B cell (primary cell): ENCODE data around the gene RASGRP2. TPM values are rescaled to one million over a fixed set of nuclear protein-coding genes. Genes with fewer than 3 reads are reported as not detected.

Experiments used
- ATAC-seq: fragments of 200-7000 bp; cut with Tn5 transposase; one replicate; pipeline ENCODE4 v1.10.0; 2021; ENCODE audit warnings: low read depth, mild to moderate bottlenecking, moderate number of reproducible peaks, moderate library complexity
- CTCF ChIA-PET: fragments of 350-600 bp; sonication (Branson Sonifier 250); formaldehyde crosslinking; loops from one replicate; lab custom pipeline; 2021; ENCODE audit warnings: antibody characterized with exemption, inconsistent platforms; lab: Charles Lee
- POLR2A ChIA-PET: fragments of 350-600 bp; sonication (Branson Sonifier 250); formaldehyde crosslinking; loops from one replicate; lab custom pipeline; 2021; ENCODE audit warnings: antibody characterized with exemption; lab: Charles Lee
- DNase-seq: peaks from one replicate; pipeline ENCODE4 v3.0.0; 2013
- H2AFZ ChIP-seq: 2 replicates; pipeline ENCODE4 v1.6.1; 2012; ENCODE audit warnings: mild to moderate bottlenecking, low read depth, low read length; ENCODE audit not compliant: insufficient read depth, poor library complexity, severe bottlenecking
- H3K27ac ChIP-seq, 2 donors: 1 replicate in 1 of 2; 2 replicates in 1 of 2; pipeline ENCODE4 v1.5.1; 2012 to 2013; ENCODE audit warnings: low read length in 2 of 2, mild to moderate bottlenecking in 2 of 2, moderate library complexity in 1 of 2
- H3K27me3 ChIP-seq, 4 experiments: fragments of 200-600 bp in 1 of 4; sonication (generic) in 1 of 4; replicated peaks in 1 of 4; 1 replicate in 2 of 4; 2 replicates in 2 of 4; pipeline versions ENCODE4 v1.6.1 to v1.7.0; 2013 to 2016; ENCODE audit warnings: low read length in 3 of 4, mild to moderate bottlenecking in 2 of 4, mixed read lengths in 1 of 4, moderate library complexity in 1 of 4; ENCODE audit not compliant: insufficient read depth in 4 of 4, control insufficient read depth in 3 of 4; ENCODE audit errors: control extremely low read depth in 1 of 4
- H3K36me3 ChIP-seq, 2 experiments: replicated peaks in 1 of 2; 1 replicate in 1 of 2; 2 replicates in 1 of 2; pipeline versions ENCODE4 v1.6.1 to v1.7.1; 2013; ENCODE audit warnings: low read length in 1 of 2; ENCODE audit not compliant: insufficient read depth in 2 of 2, control insufficient read depth in 1 of 2; ENCODE audit errors: control extremely low read depth in 1 of 2, extremely low read depth in 1 of 2
- H3K4me1 ChIP-seq, 2 donors: fragments of 200-600 bp in 1 of 2; sonication (generic) in 1 of 2; 1 replicate in 1 of 2; 2 replicates in 1 of 2; pipeline versions ENCODE4 v1.5.1 to v1.6.1; 2013 to 2017; ENCODE audit warnings: low read length in 2 of 2; ENCODE audit not compliant: control insufficient read depth in 2 of 2, insufficient read depth in 2 of 2
- H3K4me2 ChIP-seq: replicated peaks from 2 replicates; pipeline ENCODE3; 2012; ENCODE audit warnings: mild to moderate bottlenecking, low read depth, low read length; ENCODE audit not compliant: poor library complexity, severe bottlenecking
- H3K4me3 ChIP-seq, 5 experiments: fragments of 200-600 bp in 1 of 5; sonication (generic) in 1 of 5; 1 replicate in 3 of 5; 2 replicates in 2 of 5; pipeline versions ENCODE4 v1.5.1 to v1.7.0; 2011 to 2016; ENCODE audit warnings: low read length in 4 of 5, mild to moderate bottlenecking in 4 of 5, low read depth in 2 of 5, control low read depth in 1 of 5, moderate library complexity in 1 of 5; ENCODE audit not compliant: insufficient read depth in 1 of 5; ENCODE audit errors: control extremely low read depth in 1 of 5, extremely low read depth in 1 of 5
- H3K79me2 ChIP-seq: fragments of 200-600 bp; sonication (generic); one replicate; pipeline ENCODE4 v1.6.0; 2016; ENCODE audit warnings: low read length; ENCODE audit not compliant: control insufficient read depth, insufficient read depth
- H3K9ac ChIP-seq: fragments of 200-600 bp; sonication (generic); 2 replicates; pipeline ENCODE4 v1.6.1; 2017; ENCODE audit warnings: mild to moderate bottlenecking, low read length, moderate library complexity
- H3K9me3 ChIP-seq, 3 donors: one replicate each; pipeline versions ENCODE4 v1.6.1 to v1.7.1; 2013; ENCODE audit warnings: low read length in 2 of 3; ENCODE audit not compliant: control insufficient read depth in 2 of 3, insufficient read depth in 1 of 3; ENCODE audit errors: control extremely low read depth in 1 of 3
- H4K20me1 ChIP-seq: 2 replicates; pipeline ENCODE4 v1.6.0; 2012; ENCODE audit warnings: mild to moderate bottlenecking, low read length; ENCODE audit not compliant: insufficient read depth, control insufficient read depth, poor library complexity, severe bottlenecking
- H3K27ac Mint-ChIP-seq: one replicate; pipeline ENCODE4 v1.8.0; 2021; ENCODE audit warnings: mixed read lengths
- H3K27me3 Mint-ChIP-seq: one replicate; pipeline ENCODE4 v1.8.0; 2021; ENCODE audit warnings: mixed read lengths
- H3K4me1 Mint-ChIP-seq: one replicate; pipeline ENCODE4 v1.8.0; 2021; ENCODE audit warnings: mixed read lengths
- H3K4me3 Mint-ChIP-seq: one replicate; pipeline ENCODE4 v1.8.0; 2021; ENCODE audit warnings: mixed read lengths
- H3K9me3 Mint-ChIP-seq: one replicate; pipeline ENCODE4 v1.8.0; 2022; ENCODE audit warnings: mixed read lengths; ENCODE audit not compliant: insufficient read depth
- EZH2 ChIP-seq: IDR thresholded peaks from 2 replicates; pipeline ENCODE4 v1.6.1; 2012; ENCODE audit warnings: borderline replicate concordance, low read depth, mild to moderate bottlenecking, moderate library complexity, low read length; ENCODE audit not compliant: insufficient read depth, poor library complexity, severe bottlenecking
- WGBS: methylation state at CpG from one replicate; pipeline ENCODE4 v1.1.5; 2013; ENCODE audit warnings: missing lambda C conversion rate; ENCODE audit not compliant: insufficient coverage; 5-methylcytosine and 5-hydroxymethylcytosine counted together
- intact Hi-C: fragments of 100-400 bp; cut with micrococcal nuclease; formaldehyde crosslinking; loops from one replicate; pipeline ENCODE4 v1.10.0; 2022
- polyA plus RNA-seq: library from polyadenylated mRNA; depleted of rRNA; stranded (reverse); fragments of >200 nt; gene quantifications from 2 replicates; pipeline ENCODE4 v1.2.3, GENCODE V29; 2012
- total RNA-seq, 2 donors: library from RNA; stranded (reverse); fragments of 120-200 nt in 1 of 2; gene quantifications; 1 replicate in 1 of 2; 2 replicates in 1 of 2; pipeline versions ENCODE4 v1.2.3 to v1.2.4, GENCODE V29; 2013 to 2022
- TF ChIP-seq, protein P1 (sequence below): fragments of 200-600 bp; IDR thresholded peaks from one replicate; pipeline ENCODE4 v1.8.0; 2022; ENCODE audit warnings: antibody characterized with exemption, mild to moderate bottlenecking

The RASGRP2 gene
- total and polyA plus RNA-seq, 2 donors (not counting 1 experiment from before 2014, with no cell fraction given), result 628 to 1,139 TPM

- no peaks in the 10 kb centered on the region for H3K27me3 ChIP-seq
- CTCF ChIA-PET, result interaction anchor here (1.1 to 5.9 kb wide), 3 partner anchors 11 to 70 kb away, joined by 3 to 74 read pairs (median 19); partner anchors contain the start of genes CDC42BPG and RASGRP2
- H3K4me1 ChIP-seq, result peaks cover 74 to 75% of the 10 kb centered on the region in 2 donors
- peak overlapping the region; percentile 73 for H3K4me2 ChIP-seq
- ATAC-seq, result no peak
- TF ChIP-seq, protein P1, sequence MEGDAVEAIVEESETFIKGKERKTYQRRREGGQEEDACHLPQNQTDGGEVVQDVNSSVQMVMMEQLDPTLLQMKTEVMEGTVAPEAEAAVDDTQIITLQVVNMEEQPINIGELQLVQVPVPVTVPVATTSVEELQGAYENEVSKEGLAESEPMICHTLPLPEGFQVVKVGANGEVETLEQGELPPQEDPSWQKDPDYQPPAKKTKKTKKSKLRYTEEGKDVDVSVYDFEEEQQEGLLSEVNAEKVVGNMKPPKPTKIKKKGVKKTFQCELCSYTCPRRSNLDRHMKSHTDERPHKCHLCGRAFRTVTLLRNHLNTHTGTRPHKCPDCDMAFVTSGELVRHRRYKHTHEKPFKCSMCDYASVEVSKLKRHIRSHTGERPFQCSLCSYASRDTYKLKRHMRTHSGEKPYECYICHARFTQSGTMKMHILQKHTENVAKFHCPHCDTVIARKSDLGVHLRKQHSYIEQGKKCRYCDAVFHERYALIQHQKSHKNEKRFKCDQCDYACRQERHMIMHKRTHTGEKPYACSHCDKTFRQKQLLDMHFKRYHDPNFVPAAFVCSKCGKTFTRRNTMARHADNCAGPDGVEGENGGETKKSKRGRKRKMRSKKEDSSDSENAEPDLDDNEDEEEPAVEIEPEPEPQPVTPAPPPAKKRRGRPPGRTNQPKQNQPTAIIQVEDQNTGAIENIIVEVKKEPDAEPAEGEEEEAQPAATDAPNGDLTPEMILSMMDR, result no peak
- TF ChIP-seq EZH2, result no peak
- no peak overlapping the region for H3K9ac ChIP-seq
- WGBS, result 90% methylated on average over 5 of the region's 5 CpGs
- intact Hi-C loops, result no loop called here
- Mint-ChIP-seq H3K27ac (peak overlapping the region; percentile 70), H3K9me3 (no peaks in the 10 kb centered on the region), H3K4me3 (peak overlapping the region; percentile 45), H3K27me3 (no peaks in the 10 kb centered on the region), H3K4me1 (peaks cover 84% of the 10 kb centered on the region)
- peaks cover 10 to 82% of the 10 kb centered on the region in 2 experiments for H3K36me3 ChIP-seq
- H3K4me3 ChIP-seq, result no peak overlapping the region
- no peaks in the 10 kb centered on the region for H3K9me3 ChIP-seq
- no peak for DNase-seq
- H4K20me1 ChIP-seq, result peaks cover 75% of the 10 kb centered on the region
- peaks cover 73% of the 10 kb centered on the region for H3K79me2 ChIP-seq
- POLR2A ChIA-PET, result interaction anchor here (0.9 to 6.9 kb wide), 4 partner anchors 10 to 30 kb away, joined by 3 to 149 read pairs (median 26); partner anchors contain the start of gene RASGRP2
- no peak overlapping the region for H2AFZ ChIP-seq
- peak overlapping the region in 1 of 2 donors; percentile 94 for H3K27ac ChIP-seq
Observed at GRCh38 chr11:64774144-64774543, 30.2 kb upstream of the RASGRP2 start.
